H9 (cell line): ENCODE data around the gene TMEM151B. TPM values are rescaled to one million over a fixed set of nuclear protein-coding genes. Genes with fewer than 3 reads are reported as not detected.

Source experiments
- DNase-seq: peaks from one replicate; pipeline ENCODE4 v3.0.0-alpha.2; 2017
- H2AFZ ChIP-seq: one replicate; pipeline ENCODE4 v1.6.1; 2013; ENCODE audit warnings: mild to moderate bottlenecking, low read length, control low read depth, moderate library complexity
- H2AK5ac ChIP-seq: 2 replicates; pipeline ENCODE4 v1.6.1; 2013; ENCODE audit warnings: low read length, control low read depth, mixed read lengths; ENCODE audit not compliant: insufficient read length
- H2BK120ac ChIP-seq: one replicate; pipeline ENCODE4 v1.6.1; 2013; ENCODE audit warnings: low read depth, mild to moderate bottlenecking, low read length, control low read depth, inconsistent platforms; ENCODE audit not compliant: poor library complexity, severe bottlenecking
- H2BK12ac ChIP-seq: 2 replicates; pipeline ENCODE4 v1.6.1; 2013; ENCODE audit warnings: low read length, control low read depth, mixed read lengths, low read depth; ENCODE audit not compliant: insufficient read length
- H2BK15ac ChIP-seq: 2 replicates; pipeline ENCODE4 v1.6.1; 2013; ENCODE audit warnings: low read depth, low read length, control low read depth
- H2BK20ac ChIP-seq: one replicate; pipeline ENCODE4 v1.6.1; 2013; ENCODE audit warnings: low read depth, mild to moderate bottlenecking, low read length, control low read depth, inconsistent platforms; ENCODE audit not compliant: poor library complexity, severe bottlenecking
- H2BK5ac ChIP-seq: 2 replicates; pipeline ENCODE4 v1.6.1; 2013; ENCODE audit warnings: low read length, control low read depth, mixed read lengths; ENCODE audit not compliant: insufficient read length
- H3K14ac ChIP-seq: 2 replicates; pipeline ENCODE4 v1.6.1; 2013; ENCODE audit warnings: low read length, control low read depth; ENCODE audit not compliant: insufficient read depth
- H3K18ac ChIP-seq: 2 replicates; pipeline ENCODE4 v1.6.1; 2013; ENCODE audit warnings: low read depth, mild to moderate bottlenecking, mixed read lengths, low read length, control low read depth; ENCODE audit not compliant: insufficient read length
- H3K23ac ChIP-seq: 2 replicates; pipeline ENCODE4 v1.6.1; 2013; ENCODE audit warnings: low read length, control low read depth, mixed read lengths, low read depth; ENCODE audit not compliant: insufficient read length
- H3K23me2 ChIP-seq: 2 replicates; pipeline ENCODE4 v1.6.1; 2013; ENCODE audit warnings: low read depth, mild to moderate bottlenecking, mixed read lengths, low read length, control low read depth; ENCODE audit not compliant: insufficient read length, poor library complexity, severe bottlenecking
- H3K27ac ChIP-seq: 2 replicates; pipeline ENCODE4 v1.5.1; 2013; ENCODE audit warnings: low read length, control low read depth, mixed read lengths, low read depth; ENCODE audit not compliant: insufficient read length
- H3K27me3 ChIP-seq: 2 replicates; pipeline ENCODE4 v1.6.1; 2013; ENCODE audit warnings: low read length, control low read depth, inconsistent platforms; ENCODE audit not compliant: insufficient read depth
- H3K4ac ChIP-seq: 2 replicates; pipeline ENCODE4 v1.6.1; 2013; ENCODE audit warnings: low read depth, mild to moderate bottlenecking, control low read depth, inconsistent platforms, low read length, moderate library complexity
- H3K4me1 ChIP-seq: 2 replicates; pipeline ENCODE4 v1.6.1; 2013; ENCODE audit warnings: low read length, control low read depth, inconsistent platforms; ENCODE audit not compliant: insufficient read depth
- H3K4me2 ChIP-seq: 2 replicates; pipeline ENCODE4 v1.6.1; 2013; ENCODE audit warnings: low read length, control low read depth, mixed read lengths; ENCODE audit not compliant: insufficient read length, insufficient read depth
- H3K56ac ChIP-seq: 2 replicates; pipeline ENCODE4 v1.6.1; 2013; ENCODE audit warnings: low read depth, mild to moderate bottlenecking, mixed read lengths, low read length, control low read depth; ENCODE audit not compliant: insufficient read length
- H3K79me1 ChIP-seq: 2 replicates; pipeline ENCODE4 v1.6.1; 2013; ENCODE audit warnings: low read depth, mild to moderate bottlenecking, moderate library complexity, low read length, control low read depth, inconsistent platforms; ENCODE audit not compliant: insufficient read depth, poor library complexity, severe bottlenecking
- H3K79me2 ChIP-seq: 2 replicates; pipeline ENCODE4 v1.6.1; 2013; ENCODE audit warnings: low read length, control low read depth, inconsistent platforms; ENCODE audit not compliant: insufficient read depth
- H3K9ac ChIP-seq: 2 replicates; pipeline ENCODE4 v1.6.1; 2013; ENCODE audit warnings: low read length, control low read depth, mixed read lengths; ENCODE audit not compliant: insufficient read length; ENCODE audit errors: extremely low read depth
- H3K9me3 ChIP-seq: one replicate; pipeline ENCODE4 v1.6.1; 2013; ENCODE audit warnings: low read depth, low read length, inconsistent platforms; ENCODE audit not compliant: control insufficient read depth
- H3T11ph ChIP-seq: one replicate; pipeline ENCODE4 v1.6.1; 2013; ENCODE audit warnings: mild to moderate bottlenecking, low read length, control low read depth, inconsistent platforms
- H4K20me1 ChIP-seq: one replicate; pipeline ENCODE4 v1.6.1; 2013; ENCODE audit not compliant: control insufficient read depth, insufficient read length, insufficient read depth
- H4K5ac ChIP-seq: 2 replicates; pipeline ENCODE4 v1.6.1; 2013; ENCODE audit warnings: low read depth, mild to moderate bottlenecking, mixed read lengths, low read length, control low read depth; ENCODE audit not compliant: insufficient read length
- H4K8ac ChIP-seq: replicated peaks from 2 replicates; pipeline ENCODE4 v1.6.1; 2013; ENCODE audit warnings: low read length, control low read depth, mixed read lengths, low read depth; ENCODE audit not compliant: insufficient read length
- H4K91ac ChIP-seq: 2 replicates; pipeline ENCODE4 v1.6.1; 2013; ENCODE audit warnings: low read depth, mild to moderate bottlenecking, moderate library complexity, mixed read lengths, low read length, control low read depth; ENCODE audit not compliant: insufficient read length
- H3K27ac Mint-ChIP-seq, 3 experiments: 2 replicates in 2 of 3; 3 replicates in 1 of 3; pipeline ENCODE4 v1.8.0; 2020 to 2021; ENCODE audit warnings: mixed read lengths in 3 of 3, mild to moderate bottlenecking in 1 of 3, moderate library complexity in 1 of 3
- H3K27me3 Mint-ChIP-seq: 2 replicates; pipeline ENCODE4 v1.8.0; 2021; ENCODE audit warnings: low read depth, mild to moderate bottlenecking, moderate library complexity, mixed read lengths
- H3K36me3 Mint-ChIP-seq, 3 experiments: 2 replicates in 2 of 3; 3 replicates in 1 of 3; pipeline ENCODE4 v1.8.0; 2020 to 2021; ENCODE audit warnings: low read depth in 3 of 3, mixed read lengths in 3 of 3; ENCODE audit not compliant: insufficient read depth in 1 of 3
- H3K4me1 Mint-ChIP-seq, 2 experiments: 2 replicates each; pipeline ENCODE4 v1.8.0; 2020; ENCODE audit warnings: mixed read lengths in 2 of 2
- H3K4me3 Mint-ChIP-seq, 2 experiments: 2 replicates in 1 of 2; 3 replicates in 1 of 2; pipeline ENCODE4 v1.8.0; 2020 to 2021; ENCODE audit warnings: mild to moderate bottlenecking in 2 of 2, mixed read lengths in 2 of 2, moderate library complexity in 1 of 2
- H3K9me3 Mint-ChIP-seq, 2 experiments: 2 replicates in 1 of 2; 3 replicates in 1 of 2; pipeline ENCODE4 v1.8.0; 2020; ENCODE audit warnings: mild to moderate bottlenecking in 2 of 2, mixed read lengths in 2 of 2, moderate library complexity in 1 of 2
- WGBS: extraction: QIAGEN DNeasy Blood & Tissue Kit; methylation state at CpG from one replicate; pipeline ENCODE4 v1.1.7; 2013; ENCODE audit warnings: missing lambda C conversion rate, low lambda C conversion rate, mixed read lengths; ENCODE audit not compliant: insufficient read length; ENCODE audit errors: extremely low coverage; 5-methylcytosine and 5-hydroxymethylcytosine counted together
- total RNA-seq: library from RNA; stranded (reverse); gene quantifications from 2 replicates; pipeline ENCODE4 v1.2.1, GENCODE V29; 2021
- TF ChIP-seq, protein P1 (sequence below): fragments of 200-600 bp; sonication (generic); conservative IDR thresholded peaks from 3 replicates; pipeline ENCODE4 v1.8.0; 2021; ENCODE audit warnings: antibody characterized with exemption, mild to moderate bottlenecking

TMEM151B gene
- total RNA-seq, 1 experiment from 2014 or later, result 2.4 TPM

DNA sequence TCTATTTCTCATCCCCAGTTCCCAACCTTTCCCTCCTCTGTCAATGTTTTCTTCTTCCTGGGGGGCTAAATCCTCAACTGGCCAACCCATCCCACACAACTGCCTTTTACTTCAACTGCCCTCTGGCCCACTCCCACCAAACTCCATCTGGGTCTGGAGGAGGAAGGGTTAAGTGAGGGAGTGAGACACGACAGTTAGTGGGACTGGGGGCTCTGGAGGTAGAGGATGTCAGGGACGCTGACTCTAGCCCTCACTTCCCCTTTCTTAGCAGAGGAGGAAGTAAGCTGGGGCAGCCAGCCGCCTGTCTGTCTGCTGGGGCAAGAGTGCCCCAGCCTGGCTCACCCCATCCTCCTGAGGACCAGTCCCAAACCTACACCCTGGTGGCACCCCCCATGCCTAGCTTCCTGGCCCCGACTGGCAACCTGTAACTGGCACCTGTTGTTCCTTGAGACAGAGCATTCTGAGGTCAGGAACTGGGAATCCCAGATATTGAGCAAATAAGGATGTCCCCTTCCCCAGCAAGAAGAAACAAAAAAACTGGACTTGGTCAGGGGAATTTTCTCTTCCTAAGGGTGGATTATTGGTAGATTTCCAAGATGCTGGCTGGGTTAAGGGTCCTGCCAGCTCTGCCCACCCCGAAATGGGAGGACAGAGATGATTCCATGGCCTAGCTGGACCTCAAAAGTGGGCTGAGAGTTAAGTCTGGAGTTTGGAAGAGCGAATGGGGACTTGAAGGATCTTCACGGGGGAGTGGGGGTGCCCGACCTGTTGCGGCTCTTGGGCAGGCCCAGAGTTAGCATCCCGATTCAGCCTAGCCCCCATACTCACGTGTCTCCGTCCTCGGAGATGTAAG is 5.9 kb upstream of the TMEM151B start:
- Histone ChIP-seq H3K56ac (no peak overlapping the region), H3K4ac (no peak overlapping the region), H3K79me2 (no peaks in the 10 kb centered on the region), H2AK5ac (no peak overlapping the region), H2BK120ac (no peak overlapping the region), H3K18ac (no peak overlapping the region), H3K23ac (no peak overlapping the region), H4K5ac (no peak overlapping the region), H2BK12ac (no peak overlapping the region), H2BK5ac (no peak overlapping the region), H3K27ac (no peak overlapping the region), H3K4me1 (peaks cover 5% of the 10 kb centered on the region; the same call in 1 of the 2 replicates), H3K79me1 (no peaks in the 10 kb centered on the region), H3K27me3 (peaks cover 1% of the 10 kb centered on the region; the same call in 1 of the 2 replicates), H3K9ac (peak overlapping the region; percentile 54), H4K8ac (no peak overlapping the region), H4K20me1 (no peaks in the 10 kb centered on the region), H2BK20ac (no peak overlapping the region), H3T11ph (no peak overlapping the region), H4K91ac (no peak overlapping the region), H3K23me2 (peaks cover 15% of the 10 kb centered on the region), H3K4me2 (peak overlapping the region; percentile 84), H2AFZ (no peak overlapping the region), H2BK15ac (no peak overlapping the region), H3K14ac (0 out of 2 replicates have a peak overlapping the region, but pooled peaks have one; percentile 0), H3K9me3 (no peaks in the 10 kb centered on the region)
- TF ChIP-seq, protein P1, sequence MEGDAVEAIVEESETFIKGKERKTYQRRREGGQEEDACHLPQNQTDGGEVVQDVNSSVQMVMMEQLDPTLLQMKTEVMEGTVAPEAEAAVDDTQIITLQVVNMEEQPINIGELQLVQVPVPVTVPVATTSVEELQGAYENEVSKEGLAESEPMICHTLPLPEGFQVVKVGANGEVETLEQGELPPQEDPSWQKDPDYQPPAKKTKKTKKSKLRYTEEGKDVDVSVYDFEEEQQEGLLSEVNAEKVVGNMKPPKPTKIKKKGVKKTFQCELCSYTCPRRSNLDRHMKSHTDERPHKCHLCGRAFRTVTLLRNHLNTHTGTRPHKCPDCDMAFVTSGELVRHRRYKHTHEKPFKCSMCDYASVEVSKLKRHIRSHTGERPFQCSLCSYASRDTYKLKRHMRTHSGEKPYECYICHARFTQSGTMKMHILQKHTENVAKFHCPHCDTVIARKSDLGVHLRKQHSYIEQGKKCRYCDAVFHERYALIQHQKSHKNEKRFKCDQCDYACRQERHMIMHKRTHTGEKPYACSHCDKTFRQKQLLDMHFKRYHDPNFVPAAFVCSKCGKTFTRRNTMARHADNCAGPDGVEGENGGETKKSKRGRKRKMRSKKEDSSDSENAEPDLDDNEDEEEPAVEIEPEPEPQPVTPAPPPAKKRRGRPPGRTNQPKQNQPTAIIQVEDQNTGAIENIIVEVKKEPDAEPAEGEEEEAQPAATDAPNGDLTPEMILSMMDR, result no peak
- Mint-ChIP-seq H3K4me3 (peak overlapping the region; percentile 79 to 88), H3K27ac (no peak overlapping the region), H3K36me3 (peaks cover 0 to 5% (median 0%) of the 10 kb centered on the region in 3 experiments; a peak in 3 of 7 replicates), H3K9me3 (no peaks in the 10 kb centered on the region; a peak in 1 of 5 replicates), H3K27me3 (peaks cover 14% of the 10 kb centered on the region), H3K4me1 (peaks cover 35 to 42% of the 10 kb centered on the region in 2 experiments)
- WGBS, result no CpG with 5 or more reads among the region's 13 CpGs
- no peak for DNase-seq
